Heart right ventricle (tissue), 16 donors: ENCODE results near the gene KCNMB4. TPM values are rescaled to one million over a fixed set of nuclear protein-coding genes. Genes with fewer than 3 reads are reported as not detected.

ENCODE experiments used
- ATAC-seq, 8 donors: fragments of 200-7000 bp; cut with Tn5 transposase; one replicate each; pipeline ENCODE4 v1.9.1; 2020; ENCODE audit warnings: mild to moderate bottlenecking in 8 of 8, moderate library complexity in 8 of 8, moderate number of reproducible peaks in 1 of 8
- DNase-seq, 2 donors: peaks; one replicate each; pipeline ENCODE4 v3.0.0-alpha.2; 2020
- H3K27ac ChIP-seq, 10 donors: fragments of 200-600 bp; sonication (generic) in 2 of 10; one replicate each; pipeline versions ENCODE4 v1.5.0 to v1.8.0; 2020 to 2022; ENCODE audit warnings: mild to moderate bottlenecking in 3 of 10
- H3K27me3 ChIP-seq, 7 donors: fragments of 200-600 bp; one replicate each; pipeline ENCODE4 v1.8.0; 2021 to 2022; ENCODE audit warnings: mild to moderate bottlenecking in 2 of 7
- H3K36me3 ChIP-seq, 9 donors: fragments of 200-600 bp; sonication (generic) in 1 of 9; one replicate each; pipeline versions ENCODE4 v1.5.0 to v1.8.0; 2020 to 2022; ENCODE audit warnings: mild to moderate bottlenecking in 2 of 9
- H3K4me1 ChIP-seq, 9 donors: fragments of 200-600 bp; sonication (generic) in 1 of 9; one replicate each; pipeline versions ENCODE4 v1.5.0 to v1.8.0; 2020 to 2022; ENCODE audit warnings: mild to moderate bottlenecking in 4 of 9
- H3K4me3 ChIP-seq, 10 donors: fragments of 200-600 bp; sonication (generic) in 2 of 10; one replicate each; pipeline versions ENCODE4 v1.5.0 to v1.8.0; 2020 to 2022; ENCODE audit warnings: mild to moderate bottlenecking in 7 of 10, moderate library complexity in 2 of 10
- H3K9me3 ChIP-seq, 11 donors: fragments of 200-600 bp in 10 of 11; sonication (generic) in 2 of 11; one replicate each; pipeline versions ENCODE4 v1.5.0 to v1.8.0; 2013 to 2022; ENCODE audit warnings: mild to moderate bottlenecking in 2 of 11, control low read depth in 1 of 11, moderate library complexity in 1 of 11
- WGBS, 2 donors: extraction: QIAGEN DNeasy Blood & Tissue Kit; methylation state at CpG; one replicate each; pipeline ENCODE4 v1.1.7; 2013; ENCODE audit warnings: inconsistent platforms in 1 of 2; 5-methylcytosine and 5-hydroxymethylcytosine counted together
- intact Hi-C, 10 donors: fragments of 100-400 bp; cut with DNase I; formaldehyde crosslinking; loops; one replicate each; pipeline versions ENCODE4 v1.11.1 to v1.14.2; 2022
- polyA plus RNA-seq, 2 donors: library from polyadenylated mRNA; stranded (reverse); fragments of 200-250 nt; gene quantifications; one replicate each; pipeline ENCODE4 v1.2.3, GENCODE V29; 2013
- total RNA-seq, 10 donors: library from RNA; stranded (reverse); fragmentation: NEBNext Ultra II Directional in 3 of 10; extraction: Animal tissue kit (Norgen Biotek cat#: 25700) in 3 of 10; gene quantifications; one replicate each; pipeline versions ENCODE4 v1.2.1 to v1.2.4, GENCODE V29; 2021 to 2023
- TF ChIP-seq, protein P1 (sequence below), 9 donors: fragments of 200-600 bp; sonication (generic) in 2 of 9; IDR thresholded peaks; one replicate each; pipeline versions ENCODE4 v1.5.0 to v1.8.0; 2021 to 2022; ENCODE audit warnings: antibody characterized with exemption in 9 of 9, mild to moderate bottlenecking in 5 of 9, moderate library complexity in 1 of 9
- donor health status: Arrhythmogenic right ventricular cardiomyopathy.
- donor health status: ischemic (EF 13 %, LVEDD 7.1; RV severe dilation, severe dysfunction).
- donor health status: healthy with polysubstance abuse.
- donor health status: DM: no; HTN: yes; CAD: no.
- donor health status: DM: no; HTN: no; CAD: no.
- donor health status: ischemic (EF 25% LVEDD 6.9; RV normal size, moderate dysfunction).
- donor health status: ischemic (EF 25% LVEDD 5.7; RV mildly dilated, moderate dysfunction).
- donor health status: healthy.
- donor health status: DM: yes; HTN: yes; CAD: no.
- donor health status: Ischemic cardiomyopathy.
- donor health status: ischemic (EF 35%, LVEDD 5.7; RV mildly dilated, moderate dysfunction).
- donor health status: nonischemic (EF 11% LVEDD 7.7; RV severe dilation, severe dysfunction).
- donor health status: DM: yes; HTN: yes; CAD: no.
- donor health status: PGD.
- donor health status: ischemic (EF 29% LVEDD 5.4; RV normal size, mild dysfunction).
- donor health status: nonischemic (EF 23%, LVEDD 6.1; RV moderate dilation, normal function).

KCNMB4 gene
- total and polyA plus RNA-seq, 12 donors, result 1.2 to 3.8 (median 2.0) TPM

DNA sequence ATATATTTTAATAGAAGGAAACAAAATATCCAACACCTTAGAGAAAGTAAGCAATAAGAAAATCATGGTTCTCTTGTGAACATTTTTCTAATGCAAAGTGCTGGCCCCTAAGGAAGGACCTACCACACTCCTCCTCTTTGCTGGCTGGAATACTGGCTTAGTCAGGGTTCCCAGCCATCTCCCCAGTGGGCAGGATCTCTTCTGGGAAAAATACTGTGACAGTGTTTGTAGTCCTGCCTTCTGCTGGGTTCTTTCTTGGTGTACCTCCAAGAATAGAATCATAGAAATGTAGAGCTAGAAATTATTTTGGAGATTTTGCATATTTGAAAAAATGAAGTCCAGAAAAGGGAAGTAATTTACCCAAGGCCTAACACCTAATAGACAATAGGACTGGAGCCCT lies 31.9 kb downstream of the KCNMB4 start:
- Histone ChIP-seq H3K4me1 (no peaks in the 10 kb centered on the region), H3K27ac (no peak overlapping the region), H3K36me3 (peaks cover 0 to 22% (median 0%) of the 10 kb centered on the region in 9 donors), H3K27me3 (no peaks in the 10 kb centered on the region), H3K4me3 (no peak overlapping the region), H3K9me3 (no peaks in the 10 kb centered on the region)
- intact Hi-C loops, result no loop called here
- DNase-seq (no peak), ATAC-seq (no peak)
- TF ChIP-seq, protein P1, sequence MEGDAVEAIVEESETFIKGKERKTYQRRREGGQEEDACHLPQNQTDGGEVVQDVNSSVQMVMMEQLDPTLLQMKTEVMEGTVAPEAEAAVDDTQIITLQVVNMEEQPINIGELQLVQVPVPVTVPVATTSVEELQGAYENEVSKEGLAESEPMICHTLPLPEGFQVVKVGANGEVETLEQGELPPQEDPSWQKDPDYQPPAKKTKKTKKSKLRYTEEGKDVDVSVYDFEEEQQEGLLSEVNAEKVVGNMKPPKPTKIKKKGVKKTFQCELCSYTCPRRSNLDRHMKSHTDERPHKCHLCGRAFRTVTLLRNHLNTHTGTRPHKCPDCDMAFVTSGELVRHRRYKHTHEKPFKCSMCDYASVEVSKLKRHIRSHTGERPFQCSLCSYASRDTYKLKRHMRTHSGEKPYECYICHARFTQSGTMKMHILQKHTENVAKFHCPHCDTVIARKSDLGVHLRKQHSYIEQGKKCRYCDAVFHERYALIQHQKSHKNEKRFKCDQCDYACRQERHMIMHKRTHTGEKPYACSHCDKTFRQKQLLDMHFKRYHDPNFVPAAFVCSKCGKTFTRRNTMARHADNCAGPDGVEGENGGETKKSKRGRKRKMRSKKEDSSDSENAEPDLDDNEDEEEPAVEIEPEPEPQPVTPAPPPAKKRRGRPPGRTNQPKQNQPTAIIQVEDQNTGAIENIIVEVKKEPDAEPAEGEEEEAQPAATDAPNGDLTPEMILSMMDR (IDR thresholded peaks at IDR 0.05), result no peak

DNA sequence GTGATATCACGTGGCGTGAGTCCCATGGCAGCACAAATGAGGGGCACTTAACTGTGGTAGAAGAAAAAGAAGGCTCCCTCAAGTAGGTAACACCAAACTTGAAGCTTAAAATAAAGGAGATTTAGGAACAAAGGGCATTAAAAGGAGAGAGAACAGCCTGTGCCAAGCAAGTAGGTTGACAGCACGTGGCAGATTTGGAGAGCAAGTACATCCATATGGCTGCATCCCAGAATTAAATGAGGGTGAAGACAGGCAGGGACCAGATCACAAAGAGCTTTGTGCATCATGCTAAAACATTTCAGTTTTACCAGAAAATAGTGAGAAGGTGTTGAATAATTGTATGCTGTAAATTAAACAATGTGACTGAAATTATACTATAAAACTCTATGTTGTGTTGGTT lies 32.8 kb downstream of the KCNMB4 start:
- 85 to 88% methylated on average over 3 of the region's 3 CpGs for WGBS, 2 donors
- Histone ChIP-seq H3K27me3 (no peaks in the 10 kb centered on the region), H3K27ac (no peak overlapping the region), H3K9me3 (no peaks in the 10 kb centered on the region), H3K4me1 (no peaks in the 10 kb centered on the region), H3K4me3 (no peak overlapping the region), H3K36me3 (peaks cover 0 to 22% (median 0%) of the 10 kb centered on the region in 9 donors)
- DNase-seq, result no peak
- no peak for ATAC-seq
- intact Hi-C loops, result no loop called here
- TF ChIP-seq, protein P1 (IDR thresholded peaks at IDR 0.05), result no peak

DNA sequence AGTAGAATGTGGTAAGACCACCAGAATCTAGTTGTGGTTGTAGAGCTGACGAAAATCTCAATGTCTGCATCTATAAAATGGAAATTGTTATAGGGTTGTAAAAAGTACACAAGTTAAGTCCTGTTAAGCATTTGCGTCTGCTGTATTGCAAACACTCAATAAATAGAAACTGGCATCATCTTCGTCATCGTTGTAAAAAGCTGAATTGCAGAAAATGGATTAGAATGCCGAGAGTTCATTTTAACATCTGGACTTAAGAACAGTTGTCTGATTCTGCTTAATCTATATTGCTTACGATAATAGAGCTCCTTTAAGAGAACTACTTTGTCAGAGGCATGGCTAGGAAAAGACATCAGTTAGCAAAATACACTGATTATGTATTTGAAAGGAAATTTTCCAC lies 33.2 kb downstream of the KCNMB4 start:
- intact Hi-C loops, result no loop called here
- Histone ChIP-seq H3K36me3 (peaks cover 0 to 22% (median 0%) of the 10 kb centered on the region in 9 donors), H3K4me3 (no peak overlapping the region), H3K4me1 (no peaks in the 10 kb centered on the region), H3K27ac (no peak overlapping the region), H3K27me3 (no peaks in the 10 kb centered on the region), H3K9me3 (no peaks in the 10 kb centered on the region)
- TF ChIP-seq, protein P1 (IDR thresholded peaks at IDR 0.05), result no peak
- 87 to 96% methylated on average over 6 of the region's 6 CpGs for WGBS, 2 donors
- ATAC-seq (no peak), DNase-seq (no peak)

DNA sequence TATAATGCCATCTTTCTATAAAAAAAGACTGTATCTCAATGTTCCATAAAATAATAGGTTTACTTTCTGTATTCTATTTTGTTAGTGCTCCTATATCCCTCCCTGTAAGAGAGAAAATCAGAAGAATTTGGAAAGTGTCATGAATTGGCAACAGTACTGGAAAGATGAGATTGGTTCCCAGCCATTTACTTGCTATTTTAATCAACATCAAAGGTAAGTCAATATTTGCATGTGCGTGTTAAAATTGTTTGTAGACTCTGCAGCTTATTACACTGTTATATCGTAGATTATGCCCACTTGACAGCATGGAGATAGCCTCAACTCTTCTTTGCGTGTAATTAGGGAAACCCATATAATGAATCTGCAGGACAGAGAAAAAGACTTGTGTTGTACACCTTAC lies 34.0 kb downstream of the KCNMB4 start:
- H3K27me3 ChIP-seq, result no peaks in the 10 kb centered on the region

More for the DNA sequence above, 34.0 kb downstream of the KCNMB4 start:
- Histone ChIP-seq H3K9me3 (no peaks in the 10 kb centered on the region), H3K4me1 (no peaks in the 10 kb centered on the region), H3K27ac (no peak overlapping the region), H3K36me3 (peaks cover 0 to 22% (median 0%) of the 10 kb centered on the region in 9 donors), H3K4me3 (no peak overlapping the region)
- intact Hi-C loops, result no loop called here
- DNase-seq, result no peak
- 96 to 98% methylated on average over 3 of the region's 3 CpGs for WGBS, 2 donors
- TF ChIP-seq, protein P1 (IDR thresholded peaks at IDR 0.05), result no peak
- no peak for ATAC-seq
